HCT116 (cell line): Measurements from ENCODE around the gene OR6P1.

Source experiments
- RAD21 ChIP-seq: IDR thresholded peaks from 2 replicates; pipeline ENCODE4 v1.6.1; 2012; ENCODE audit warnings: low read depth, mild to moderate bottlenecking
- ZNF274 ChIP-seq: fragments of 200-500 bp; sonication (Bioruptor generic); IDR thresholded peaks from 2 replicates; pipeline ENCODE4 v1.6.1; 2014; ENCODE audit warnings: mild to moderate bottlenecking, low read depth, low read length, inconsistent platforms

- TF ChIP-seq ZNF274 (no peak), RAD21 (no peak)
These were observed 41.5 kb upstream of the OR6P1 start for GRCh38 chr1:158611916-158612315.
